ENCODE data around the gene RTN4RL2. TPM values are rescaled to one million over a fixed set of nuclear protein-coding genes. Genes with fewer than 3 reads are reported as not detected.

RTN4RL2 gene
- total and polyA plus RNA-seq, 4 experiments from 2014 or later, result 0.17 to 0.40 TPM; not detected in 2

GRCh38 chr11:57461841-57462489 lies 1.6 kb downstream of the RTN4RL2 start:
- intact Hi-C loops (cut with micrococcal nuclease), result no loop called here

GRCh38 chr11:57462597-57462996 lies 2.3 kb downstream of the RTN4RL2 start:
- intact Hi-C loops (cut with micrococcal nuclease), result no loop called here
- H3K27me3 Mint-ChIP-seq, result peaks cover 14 to 23% of the 10 kb centered on the region in 2 donors
- Histone ChIP-seq H3K27ac (ENCODE audit: low read depth, low read length) (no peak overlapping the region), H3K9me3 (ENCODE audit: control insufficient read depth in 1 of 2, low read length in 2 of 2) (no peaks in the 10 kb centered on the region), H3K36me3 (ENCODE audit: insufficient read depth, low read length) (no peaks in the 10 kb centered on the region), H3K4me1 (ENCODE audit: insufficient read depth, low read length) (peaks cover 31% of the 10 kb centered on the region), H3K4me3 (ENCODE audit: low read length in 2 of 2) (no peak overlapping the region), H3K27me3 (ENCODE audit: insufficient read depth, low read length) (peaks cover 13% of the 10 kb centered on the region)
- H3K9me3 Mint-ChIP-seq, result peaks cover 0 to 1% (median 0%) of the 10 kb centered on the region in 8 donors
- H3K36me3 Mint-ChIP-seq, result no peaks in the 10 kb centered on the region
- H3K4me1 Mint-ChIP-seq, result peaks cover 12 to 22% (median 18%) of the 10 kb centered on the region in 4 donors
- ChIA-PET CTCF (ENCODE audit: partially characterized antibody) (interaction anchor here (1.2 to 8.2 kb wide), 3 partner anchors 18 to 65 kb away, joined by 3 to 169 read pairs (median 4); no protein-coding TSS in a partner anchor), POLR2A (ENCODE audit: partially characterized antibody) (no interaction called here)
- H3K4me3 Mint-ChIP-seq, result peak overlapping the region in 4 of 8 donors; percentile 20 to 79 (median 40)
- peak overlapping the region in 2 of 7 donors; percentile 10 to 39 for H3K27ac Mint-ChIP-seq
- DNase-seq, result no peak

More at GRCh38 chr11:57461841-57462489, 1.6 kb downstream of the RTN4RL2 start:
- H3K4me1 ChIP-seq (ENCODE audit: insufficient read depth, low read length), result peaks cover 38% of the 10 kb centered on the region
- H3K27me3 ChIP-seq (ENCODE audit: insufficient read depth, low read length), result peaks cover 17% of the 10 kb centered on the region
- H3K9me3 ChIP-seq (ENCODE audit: control insufficient read depth in 1 of 2, low read length in 2 of 2), result no peaks in the 10 kb centered on the region
- Mint-ChIP-seq H3K4me1 (peaks cover 15 to 28% (median 23%) of the 10 kb centered on the region in 4 donors), H3K4me3 (peak overlapping the region in 4 of 8 donors; percentile 43 to 79 (median 57)), H3K27ac (no peak overlapping the region), H3K9me3 (peaks cover 0 to 1% (median 0%) of the 10 kb centered on the region in 8 donors), H3K27me3 (peaks cover 18 to 27% of the 10 kb centered on the region in 2 donors), H3K36me3 (no peaks in the 10 kb centered on the region)
- no peaks in the 10 kb centered on the region for H3K36me3 ChIP-seq (ENCODE audit: insufficient read depth, low read length)
- ChIA-PET POLR2A (ENCODE audit: partially characterized antibody) (no interaction called here), CTCF (ENCODE audit: partially characterized antibody) (interaction anchor here (1.2 to 8.2 kb wide), 5 partner anchors 19 to 182 kb away, joined by 3 to 169 read pairs (median 4); no protein-coding TSS in a partner anchor)
- no peak overlapping the region for H3K4me3 ChIP-seq (ENCODE audit: low read length in 2 of 2)
- H3K27ac ChIP-seq (ENCODE audit: low read depth, low read length), result no peak overlapping the region
- no peak for DNase-seq

DNA sequence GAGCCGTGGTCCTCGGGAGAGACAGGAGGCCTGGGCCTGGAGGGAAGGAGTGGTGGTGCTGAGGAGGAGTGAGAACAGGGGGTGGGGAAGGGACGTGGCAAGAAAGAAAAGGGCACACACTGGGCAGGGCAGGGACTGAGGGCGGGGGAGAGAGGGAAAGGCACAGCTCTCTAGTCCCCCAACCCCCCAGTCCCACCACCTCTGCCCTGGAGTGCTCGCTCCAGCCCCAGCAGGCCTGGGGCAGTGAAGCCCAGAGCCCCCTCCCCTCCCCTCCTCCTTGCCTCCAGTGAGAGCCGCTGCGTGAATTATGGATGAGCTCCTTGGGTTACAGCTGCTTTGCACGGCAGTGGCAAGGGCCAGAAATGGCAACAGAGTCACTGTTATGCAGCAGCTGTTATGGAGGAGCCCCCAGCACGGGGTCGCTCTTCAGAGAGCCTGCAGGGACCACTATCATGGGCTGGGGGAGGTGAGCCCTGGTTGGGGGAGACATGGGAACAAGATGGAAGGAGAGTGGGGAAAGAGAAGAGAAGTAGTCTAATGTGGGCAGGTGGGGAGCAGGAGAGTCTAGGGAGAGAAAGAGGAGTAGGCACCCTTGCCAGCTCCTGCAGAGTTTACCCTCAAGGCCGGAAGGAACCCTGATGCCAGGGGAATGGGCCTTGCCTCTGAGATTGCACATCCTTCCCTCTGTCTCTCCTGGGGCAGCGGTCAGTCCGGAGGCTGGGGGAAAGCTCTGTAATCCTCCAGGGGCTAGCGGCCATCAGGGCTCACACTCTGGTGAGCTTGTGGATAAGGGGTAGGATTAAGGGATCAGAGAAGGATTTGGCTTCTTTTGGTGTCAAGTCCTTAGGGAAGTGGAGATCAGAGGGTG lies 3.6 kb downstream of the RTN4RL2 start:
- Histone ChIP-seq H3K36me3 (ENCODE audit: insufficient read depth, low read length) (no peaks in the 10 kb centered on the region), H3K27ac (ENCODE audit: low read depth, low read length) (no peak overlapping the region), H3K9me3 (ENCODE audit: control insufficient read depth in 1 of 2, low read length in 2 of 2) (no peaks in the 10 kb centered on the region), H3K4me3 (ENCODE audit: low read length in 2 of 2) (no peak overlapping the region), H3K27me3 (ENCODE audit: insufficient read depth, low read length) (peaks cover 8% of the 10 kb centered on the region), H3K4me1 (ENCODE audit: insufficient read depth, low read length) (peaks cover 18% of the 10 kb centered on the region)
- H3K4me3 Mint-ChIP-seq, result no peak overlapping the region
- intact Hi-C loops (cut with micrococcal nuclease), result no loop called here
- ChIA-PET CTCF (ENCODE audit: partially characterized antibody) (interaction anchor here (1.0 kb wide), 1 partner anchor 104 kb away, joined by 3 read pairs; the partner anchor contains the start of gene UBE2L6), POLR2A (ENCODE audit: partially characterized antibody) (no interaction called here)
- peaks cover 0 to 1% (median 0%) of the 10 kb centered on the region in 8 donors for H3K9me3 Mint-ChIP-seq
- peaks cover 9 to 19% of the 10 kb centered on the region in 2 donors for H3K27me3 Mint-ChIP-seq
- H3K27ac Mint-ChIP-seq, result no peak overlapping the region
- peaks cover 8 to 13% (median 9%) of the 10 kb centered on the region in 4 donors for H3K4me1 Mint-ChIP-seq
- no peak for DNase-seq
- no peaks in the 10 kb centered on the region for H3K36me3 Mint-ChIP-seq

DNA sequence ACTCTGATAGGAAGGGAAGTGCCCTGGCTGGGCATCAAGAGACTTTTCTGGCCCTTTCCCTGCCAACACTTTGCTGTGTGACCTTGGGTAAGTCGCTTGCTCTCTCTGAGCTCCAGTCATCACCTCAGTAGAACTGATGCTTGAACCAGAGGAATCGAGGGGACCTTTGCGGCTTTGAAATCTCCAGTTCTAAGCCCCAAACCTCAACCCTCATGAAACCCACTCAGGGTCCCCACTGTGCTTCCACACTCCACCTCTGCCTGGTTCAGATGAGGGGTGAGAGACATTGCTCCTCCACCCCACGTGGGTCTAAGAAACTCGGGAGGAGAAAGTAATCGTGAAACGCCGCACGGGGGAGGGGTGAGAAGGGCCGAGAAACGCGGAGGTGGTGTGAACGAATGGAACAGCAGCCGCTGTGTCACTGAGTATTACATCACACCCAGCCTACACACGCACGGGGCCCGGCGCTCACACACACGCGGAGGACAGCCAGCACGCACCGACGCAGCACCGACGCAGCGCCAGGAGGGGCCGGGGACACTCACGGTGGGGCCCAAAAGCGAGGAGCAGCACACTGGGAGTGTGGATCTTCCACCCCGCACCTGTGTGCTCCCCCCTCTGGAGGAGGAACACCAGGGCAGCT lies 4.3 kb downstream of the RTN4RL2 start:
- Mint-ChIP-seq H3K9me3 (no peaks in the 10 kb centered on the region), H3K4me3 (no peak overlapping the region), H3K27ac (no peak overlapping the region), H3K27me3 (peaks cover 5 to 15% of the 10 kb centered on the region in 2 donors), H3K4me1 (peaks cover 4 to 6% (median 4%) of the 10 kb centered on the region in 4 donors), H3K36me3 (no peaks in the 10 kb centered on the region)
- ChIA-PET POLR2A (ENCODE audit: partially characterized antibody) (no interaction called here), CTCF (ENCODE audit: partially characterized antibody) (interaction anchor here (1.6 kb wide), 1 partner anchor 7 kb away, joined by 10 read pairs; no protein-coding TSS in a partner anchor)
- intact Hi-C loops (cut with micrococcal nuclease), result no loop called here
- Histone ChIP-seq H3K36me3 (ENCODE audit: insufficient read depth, low read length) (no peaks in the 10 kb centered on the region), H3K9me3 (ENCODE audit: control insufficient read depth in 1 of 2, low read length in 2 of 2) (no peaks in the 10 kb centered on the region), H3K4me3 (ENCODE audit: low read length in 2 of 2) (no peak overlapping the region), H3K4me1 (ENCODE audit: insufficient read depth, low read length) (peaks cover 11% of the 10 kb centered on the region), H3K27me3 (ENCODE audit: insufficient read depth, low read length) (peaks cover 4% of the 10 kb centered on the region), H3K27ac (ENCODE audit: low read depth, low read length) (no peak overlapping the region)
- no peak for DNase-seq

GRCh38 chr11:57466680-57467079 lies 6.4 kb downstream of the RTN4RL2 start:
- Histone ChIP-seq H3K36me3 (ENCODE audit: insufficient read depth, low read length) (no peaks in the 10 kb centered on the region), H3K4me3 (ENCODE audit: low read length in 2 of 2) (no peak overlapping the region), H3K4me1 (ENCODE audit: insufficient read depth, low read length) (no peaks in the 10 kb centered on the region), H3K27me3 (ENCODE audit: insufficient read depth, low read length) (no peaks in the 10 kb centered on the region), H3K9me3 (ENCODE audit: control insufficient read depth in 1 of 2, low read length in 2 of 2) (no peaks in the 10 kb centered on the region), H3K27ac (ENCODE audit: low read depth, low read length) (no peak overlapping the region)
- no peaks in the 10 kb centered on the region for H3K36me3 Mint-ChIP-seq
- no peaks in the 10 kb centered on the region for H3K4me1 Mint-ChIP-seq
- POLR2A ChIA-PET (ENCODE audit: partially characterized antibody), result no interaction called here
- H3K27me3 Mint-ChIP-seq, result peaks cover under 1 to 10% of the 10 kb centered on the region in 2 donors
- DNase-seq, result no peak
- H3K27ac Mint-ChIP-seq, result no peak overlapping the region
- intact Hi-C loops (cut with micrococcal nuclease), result no loop called here
- CTCF ChIA-PET (ENCODE audit: partially characterized antibody), result interaction anchor here (1.6 kb wide), 1 partner anchor 9 kb away, joined by 10 read pairs; no protein-coding TSS in a partner anchor
- no peak overlapping the region for H3K4me3 Mint-ChIP-seq
- H3K9me3 Mint-ChIP-seq, result no peaks in the 10 kb centered on the region

DNA sequence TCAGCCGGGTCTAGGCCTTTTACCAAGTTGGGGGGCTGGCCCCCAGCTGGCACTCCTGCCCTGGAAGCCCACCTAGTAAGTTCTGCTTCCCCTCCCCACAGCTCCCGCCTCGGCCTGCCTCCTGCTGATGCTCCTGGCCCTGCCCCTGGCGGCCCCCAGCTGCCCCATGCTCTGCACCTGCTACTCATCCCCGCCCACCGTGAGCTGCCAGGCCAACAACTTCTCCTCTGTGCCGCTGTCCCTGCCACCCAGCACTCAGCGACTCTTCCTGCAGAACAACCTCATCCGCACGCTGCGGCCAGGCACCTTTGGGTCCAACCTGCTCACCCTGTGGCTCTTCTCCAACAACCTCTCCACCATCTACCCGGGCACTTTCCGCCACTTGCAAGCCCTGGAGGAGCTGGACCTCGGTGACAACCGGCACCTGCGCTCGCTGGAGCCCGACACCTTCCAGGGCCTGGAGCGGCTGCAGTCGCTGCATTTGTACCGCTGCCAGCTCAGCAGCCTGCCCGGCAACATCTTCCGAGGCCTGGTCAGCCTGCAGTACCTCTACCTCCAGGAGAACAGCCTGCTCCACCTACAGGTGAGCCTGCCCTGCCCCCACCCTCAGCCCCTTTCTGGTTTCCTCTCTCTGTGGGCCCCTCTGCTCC lies 7.3 kb downstream of the RTN4RL2 start:
- H3K9me3 Mint-ChIP-seq, result no peaks in the 10 kb centered on the region

More for the DNA sequence above, 7.3 kb downstream of the RTN4RL2 start:
- Mint-ChIP-seq H3K4me3 (peak overlapping the region in 1 of 8 donors; percentile 54), H3K27ac (no peak overlapping the region), H3K27me3 (peaks cover 0 to 8% of the 10 kb centered on the region in 2 donors), H3K36me3 (no peaks in the 10 kb centered on the region), H3K4me1 (no peaks in the 10 kb centered on the region)
- ChIA-PET POLR2A (ENCODE audit: partially characterized antibody) (no interaction called here), CTCF (ENCODE audit: partially characterized antibody) (interaction anchor here (0.8 to 1.3 kb wide), 2 partner anchors 10 to 26 kb away, joined by 3 to 8 read pairs; no protein-coding TSS in a partner anchor)
- Histone ChIP-seq H3K9me3 (ENCODE audit: control insufficient read depth in 1 of 2, low read length in 2 of 2) (no peaks in the 10 kb centered on the region), H3K4me3 (ENCODE audit: low read length in 2 of 2) (no peak overlapping the region), H3K4me1 (ENCODE audit: insufficient read depth, low read length) (no peaks in the 10 kb centered on the region), H3K36me3 (ENCODE audit: insufficient read depth, low read length) (no peaks in the 10 kb centered on the region), H3K27ac (ENCODE audit: low read depth, low read length) (no peak overlapping the region), H3K27me3 (ENCODE audit: insufficient read depth, low read length) (no peaks in the 10 kb centered on the region)
- DNase-seq, result no peak
- intact Hi-C loops (cut with micrococcal nuclease), result no loop called here
